Right ventricle myocardium inferior (tissue), 1 donor: ENCODE data around the gene SEC62. TPM values are rescaled to one million over a fixed set of nuclear protein-coding genes. Genes with fewer than 3 reads are reported as not detected.

ENCODE experiments used
- ATAC-seq: fragments of 200-7000 bp; cut with Tn5 transposase; one replicate; pipeline ENCODE4 v1.9.1; 2020; ENCODE audit warnings: mild to moderate bottlenecking, moderate library complexity
- DNase-seq: peaks from one replicate; pipeline ENCODE4 v3.0.0; 2021; ENCODE audit errors: missing footprints
- intact Hi-C: fragments of 100-400 bp; cut with DNase I; formaldehyde crosslinking; loops from one replicate; pipeline ENCODE4 v1.11.0; 2022
- total RNA-seq: library from RNA; stranded (reverse); fragmentation: NEBNext Ultra II Directional; extraction: Animal tissue kit (Norgen Biotek cat#: 25700); gene quantifications from one replicate; pipeline ENCODE4 v1.2.1, GENCODE V29; 2021
- donor health status: DM: no; HTN: yes; CAD: no; lungs with severe emphysema.

SEC62 gene
- total RNA-seq, 1 donor from 2014 or later = 78.0 TPM

- ATAC-seq (peak; percentile 28), DNase-seq (no peak)
- intact Hi-C loops = no loop called here
Observed at GRCh38 chr3:170044271-170044670, 77.7 kb downstream of the SEC62 start.

- ATAC-seq (peak; percentile 28), DNase-seq (no peak)
- intact Hi-C loops = no loop called here
Observed at GRCh38 chr3:170044795-170045244, 78.2 kb downstream of the SEC62 start.

- ATAC-seq (no peak), DNase-seq (no peak)
- intact Hi-C loops = no loop called here
Observed at GRCh38 chr3:170046269-170047132, 79.9 kb downstream of the SEC62 start.

GRCh38 chr3:170047133-170047404 is 80.5 kb downstream of the SEC62 start:
- intact Hi-C loops = no loop called here
- ATAC-seq (no peak), DNase-seq (no peak)

Other genes with a start within 250 kb of the SEC62 start
- gene TERC, start 201.7 kb upstream of the SEC62 start, total RNA-seq = 2.6 TPM
- gene ACTRT3, start 197.2 kb upstream of the SEC62 start, total RNA-seq = 0.84 TPM
- gene MYNN, start 193.4 kb upstream of the SEC62 start, total RNA-seq = 12.2 TPM
- not detected for gene LRRIQ4, start 153.9 kb upstream of the SEC62 start, total RNA-seq
- 1.6 TPM for gene LRRC34, start 153.9 kb upstream of the SEC62 start, total RNA-seq
- gene LRRC31, start 96.9 kb upstream of the SEC62 start, total RNA-seq = not detected
- gene SAMD7, start 55.2 kb upstream of the SEC62 start, total RNA-seq = not detected
- gene GPR160, start 71.2 kb downstream of the SEC62 start, total RNA-seq = 1.2 TPM
- gene PHC3, start 214.9 kb downstream of the SEC62 start, total RNA-seq = 46.8 TPM